C4-2B (cell line): ENCODE data around the gene LRRC70.
"Not testable (repeated sequence)": the region's sequence is repeated elsewhere in the genome, so short reads cannot be mapped to it uniquely, and the experiment has no call there.

Experiments
- H3K27ac ChIP-seq: fragments of 450-650 bp; 2 replicates; pipeline ENCODE4 v1.5.1; 2017
- CTCF ChIP-seq: fragments of 450-650 bp; conservative IDR thresholded peaks from 2 replicates; pipeline ENCODE4 v1.5.1; 2017; ENCODE audit warnings: mild to moderate bottlenecking
- ZFX ChIP-seq: fragments of 450-650 bp; IDR thresholded peaks from 2 replicates; pipeline ENCODE4 v1.6.1; 2017

LRRC70 gene

GRCh38 chr5:62564101-62564500 lies 14.5 kb upstream of the LRRC70 start:
- TF ChIP-seq ZFX (no peak), CTCF (no peak)
- H3K27ac ChIP-seq = no peak overlapping the region

GRCh38 chr5:62565740-62566139 lies 12.9 kb upstream of the LRRC70 start:
- not testable (repeated sequence) for H3K27ac ChIP-seq

GRCh38 chr5:62568143-62568542 lies 10.5 kb upstream of the LRRC70 start:
- H3K27ac ChIP-seq = no peak overlapping the region
- no peak for TF ChIP-seq CTCF
- TF ChIP-seq ZFX = no peak

- TF ChIP-seq ZFX (no peak), CTCF (no peak)
- H3K27ac ChIP-seq = no peak overlapping the region
Measured at GRCh38 chr5:62568800-62569432, 9.7 kb upstream of the LRRC70 start.

- no peak for TF ChIP-seq CTCF
- no peak for TF ChIP-seq ZFX
- H3K27ac ChIP-seq = no peak overlapping the region
Measured at GRCh38 chr5:62569470-62569869, 9.1 kb upstream of the LRRC70 start.

- no peak overlapping the region for H3K27ac ChIP-seq
- TF ChIP-seq ZFX (no peak), CTCF (no peak)
Measured at GRCh38 chr5:62572918-62573514, 5.6 kb upstream of the LRRC70 start.

GRCh38 chr5:62574599-62574998 lies 4.0 kb upstream of the LRRC70 start:
- TF ChIP-seq CTCF = no peak
- H3K27ac ChIP-seq = no peak overlapping the region

- TF ChIP-seq ZFX (no peak), CTCF (no peak)
- no peak overlapping the region for H3K27ac ChIP-seq
Measured at GRCh38 chr5:62575066-62575465, 3.6 kb upstream of the LRRC70 start.
